Activated T-cell treated with anti-CD3 and anti-CD28 coated beads, Interleukin-2, amount 50 U/mL, for 72 hours (primary cell): Measurements from ENCODE around the gene CEBPB. TPM values are rescaled to one million over a fixed set of nuclear protein-coding genes. Genes with fewer than 3 reads are reported as not detected.

Experiments used
- ATAC-seq, 2 donors: fragments of 150-1000 bp; cut with Tn5 transposase; replicated peaks in 1 of 2; 2 replicates each; pipeline ENCODE4 v1.10.0; 2021; ENCODE audit warnings: moderate library complexity in 2 of 2, mild to moderate bottlenecking in 1 of 2
- DNase-seq, 2 donors: peaks; one replicate each; pipeline ENCODE4 v3.0.0; 2021 to 2022; ENCODE audit warnings: mixed read lengths in 1 of 2
- H3K27ac Mint-ChIP-seq: one replicate; pipeline ENCODE4 v1.8.0; 2022; ENCODE audit warnings: mild to moderate bottlenecking, moderate library complexity, mixed read lengths
- H3K27me3 Mint-ChIP-seq: one replicate; pipeline ENCODE4 v1.8.0; 2022; ENCODE audit warnings: low read depth, mixed read lengths
- H3K36me3 Mint-ChIP-seq, 2 donors: one replicate each; pipeline ENCODE4 v1.8.0; 2022; ENCODE audit warnings: mixed read lengths in 2 of 2, mild to moderate bottlenecking in 1 of 2; ENCODE audit not compliant: insufficient read depth in 2 of 2
- H3K4me1 Mint-ChIP-seq: one replicate; pipeline ENCODE4 v1.8.0; 2022; ENCODE audit warnings: low read depth, mixed read lengths
- H3K4me3 Mint-ChIP-seq, 2 donors: one replicate each; pipeline ENCODE4 v1.8.0; 2022; ENCODE audit warnings: mild to moderate bottlenecking in 2 of 2, mixed read lengths in 2 of 2, moderate library complexity in 2 of 2
- H3K9me3 Mint-ChIP-seq, 2 donors: one replicate each; pipeline ENCODE4 v1.8.0; 2022; ENCODE audit warnings: mixed read lengths in 2 of 2
- total RNA-seq, 2 donors: library from RNA; stranded (reverse); gene quantifications; one replicate each; pipeline ENCODE4 v1.2.3, GENCODE V29; 2022

Gene CEBPB
- total RNA-seq, 2 donors from 2014 or later, result 111 to 134 TPM

DNA sequence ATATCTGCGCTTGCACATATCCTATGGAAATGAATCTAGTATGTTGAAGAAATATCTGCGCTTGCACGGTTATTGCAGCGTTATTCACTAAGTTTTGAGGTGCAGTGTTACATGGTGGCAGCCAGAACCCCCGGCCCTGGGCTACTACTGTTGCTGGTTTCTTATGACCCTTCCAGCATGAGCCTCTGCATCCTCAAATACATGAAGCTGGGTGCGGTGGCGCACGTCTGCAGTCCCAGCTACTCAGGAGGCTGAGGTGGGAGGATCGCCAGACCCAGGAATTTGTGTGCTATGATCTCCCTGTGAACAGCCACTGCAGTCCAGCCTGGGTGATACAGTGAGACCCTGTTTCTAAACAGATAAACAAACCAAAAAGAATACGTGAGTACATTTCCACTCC, 9.3 kb upstream of the CEBPB start:
- ATAC-seq, result no peak
- H3K4me1 Mint-ChIP-seq, result peaks cover 7% of the 10 kb centered on the region
- no peaks in the 10 kb centered on the region for H3K9me3 Mint-ChIP-seq
- no peak overlapping the region for H3K4me3 Mint-ChIP-seq
- H3K36me3 Mint-ChIP-seq, result no peaks in the 10 kb centered on the region
- H3K27me3 Mint-ChIP-seq, result peaks cover 27% of the 10 kb centered on the region
- no peak for DNase-seq
- H3K27ac Mint-ChIP-seq, result no peak overlapping the region

DNA sequence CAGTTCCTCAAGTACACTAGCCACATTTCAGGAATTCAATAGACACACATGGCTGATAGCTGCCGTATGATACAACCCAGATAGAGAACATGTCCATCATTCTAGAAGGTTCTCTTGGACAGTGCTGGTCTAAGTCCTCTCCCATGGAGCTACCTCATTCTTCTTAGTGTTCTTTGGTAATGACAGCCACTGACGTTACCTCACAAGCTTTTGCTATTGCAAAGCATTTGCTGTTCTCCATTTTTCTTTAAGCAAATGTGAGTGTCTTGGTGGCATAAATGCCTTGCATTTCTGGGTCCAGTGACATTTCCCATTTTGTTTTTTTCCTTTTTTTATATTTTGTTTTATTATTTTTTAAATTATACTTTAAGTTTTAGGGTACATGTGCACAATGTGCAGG, 8.3 kb upstream of the CEBPB start:
- DNase-seq, result no peak
- H3K9me3 Mint-ChIP-seq, result no peaks in the 10 kb centered on the region
- H3K27me3 Mint-ChIP-seq, result peaks cover 27% of the 10 kb centered on the region
- ATAC-seq, result no peak
- H3K4me1 Mint-ChIP-seq, result peaks cover 10% of the 10 kb centered on the region
- no peaks in the 10 kb centered on the region for H3K36me3 Mint-ChIP-seq
- H3K4me3 Mint-ChIP-seq, result no peak overlapping the region
- H3K27ac Mint-ChIP-seq, result no peak overlapping the region

DNA sequence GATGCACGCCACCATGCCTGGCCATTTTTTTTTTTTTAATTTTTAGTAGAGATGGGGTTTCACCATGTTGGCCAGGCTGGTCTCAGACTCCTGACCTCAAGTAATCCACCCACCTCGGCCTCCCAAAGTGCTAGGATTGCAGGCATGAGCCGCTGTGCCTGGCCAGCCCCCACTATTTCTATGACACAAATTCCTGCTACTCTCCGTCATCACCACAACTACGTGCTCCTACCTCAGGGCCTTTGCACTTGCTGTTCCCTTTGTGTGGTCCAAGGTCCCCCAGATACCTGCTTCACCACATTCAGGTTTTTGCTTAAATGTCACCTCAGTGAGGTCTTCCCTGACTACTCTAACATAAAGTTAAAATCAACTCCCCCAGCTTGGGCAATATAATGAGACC, 5.2 kb upstream of the CEBPB start:
- no peaks in the 10 kb centered on the region for H3K36me3 Mint-ChIP-seq
- peaks cover 10% of the 10 kb centered on the region for H3K4me1 Mint-ChIP-seq
- no peak overlapping the region for H3K4me3 Mint-ChIP-seq
- H3K27me3 Mint-ChIP-seq, result peaks cover 27% of the 10 kb centered on the region
- no peak for ATAC-seq
- H3K27ac Mint-ChIP-seq, result no peak overlapping the region
- DNase-seq, result no peak
- H3K9me3 Mint-ChIP-seq, result no peaks in the 10 kb centered on the region

DNA sequence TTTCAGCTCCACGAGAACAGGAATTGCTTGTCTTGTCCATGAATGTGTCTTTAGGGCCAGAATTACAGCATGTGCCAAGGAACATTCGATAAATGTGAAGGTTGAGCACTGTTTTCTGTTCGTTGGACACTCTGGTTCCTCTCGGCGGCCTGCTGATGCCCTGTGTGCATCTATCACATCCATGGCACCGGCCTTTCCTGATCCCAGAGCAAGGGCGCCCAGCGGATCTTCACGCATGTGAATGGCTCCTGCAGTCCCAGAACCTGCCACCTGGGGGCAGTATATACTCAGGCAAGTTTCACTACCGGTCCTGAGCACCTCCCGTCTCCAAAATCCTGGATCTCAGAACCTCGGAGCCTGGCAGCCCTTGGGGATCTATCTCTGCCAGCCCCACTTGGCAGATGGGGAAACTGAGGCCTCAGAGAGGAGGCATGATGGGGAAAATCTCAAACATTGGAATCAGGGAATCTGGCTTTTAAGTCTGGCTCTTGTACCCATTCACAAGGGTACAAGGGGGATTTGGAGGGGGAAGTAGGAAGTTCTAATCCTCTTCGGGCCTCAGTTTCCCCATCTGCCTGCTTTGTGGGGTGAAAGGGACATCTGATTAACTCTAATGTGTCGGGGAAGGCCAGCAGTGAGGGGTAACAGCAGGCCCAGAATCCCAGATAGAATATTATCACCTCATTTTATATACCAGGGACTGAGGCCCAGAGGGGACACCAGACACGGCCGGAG, 4.3 kb upstream of the CEBPB start:
- peak in 1 of 2 donors; percentile 7 for ATAC-seq
- DNase-seq, result peak; percentile 89 to 91
- Mint-ChIP-seq H3K27ac (peak overlapping the region; percentile 44), H3K36me3 (no peaks in the 10 kb centered on the region), H3K4me3 (no peak overlapping the region), H3K27me3 (peaks cover 27% of the 10 kb centered on the region), H3K4me1 (peaks cover 10% of the 10 kb centered on the region), H3K9me3 (no peaks in the 10 kb centered on the region)

DNA sequence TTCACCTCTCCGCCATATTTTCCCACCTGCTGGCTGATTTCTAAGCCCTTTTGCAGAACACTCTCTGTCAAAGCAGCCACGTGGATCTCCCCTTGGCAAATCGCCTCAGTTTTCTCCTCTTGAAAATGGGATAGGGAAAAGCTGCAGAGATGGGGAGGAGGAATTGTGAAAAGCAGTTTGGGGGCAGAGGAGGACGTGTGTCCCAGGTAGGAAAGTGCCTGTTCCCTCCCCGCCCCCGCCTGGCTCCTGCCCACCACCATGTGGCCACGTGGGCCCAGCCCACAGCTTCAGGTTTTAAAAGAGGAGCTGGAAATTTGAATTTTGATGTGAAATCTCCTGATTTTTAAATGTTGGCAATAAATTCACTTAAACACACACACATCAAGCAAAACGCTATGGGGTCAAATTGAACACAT, 3.6 kb upstream of the CEBPB start:
- Mint-ChIP-seq H3K4me1 (peaks cover 10% of the 10 kb centered on the region), H3K27me3 (peaks cover 27% of the 10 kb centered on the region), H3K4me3 (no peak overlapping the region), H3K27ac (no peak overlapping the region), H3K9me3 (no peaks in the 10 kb centered on the region), H3K36me3 (no peaks in the 10 kb centered on the region)
- ATAC-seq (no peak), DNase-seq (no peak)

DNA sequence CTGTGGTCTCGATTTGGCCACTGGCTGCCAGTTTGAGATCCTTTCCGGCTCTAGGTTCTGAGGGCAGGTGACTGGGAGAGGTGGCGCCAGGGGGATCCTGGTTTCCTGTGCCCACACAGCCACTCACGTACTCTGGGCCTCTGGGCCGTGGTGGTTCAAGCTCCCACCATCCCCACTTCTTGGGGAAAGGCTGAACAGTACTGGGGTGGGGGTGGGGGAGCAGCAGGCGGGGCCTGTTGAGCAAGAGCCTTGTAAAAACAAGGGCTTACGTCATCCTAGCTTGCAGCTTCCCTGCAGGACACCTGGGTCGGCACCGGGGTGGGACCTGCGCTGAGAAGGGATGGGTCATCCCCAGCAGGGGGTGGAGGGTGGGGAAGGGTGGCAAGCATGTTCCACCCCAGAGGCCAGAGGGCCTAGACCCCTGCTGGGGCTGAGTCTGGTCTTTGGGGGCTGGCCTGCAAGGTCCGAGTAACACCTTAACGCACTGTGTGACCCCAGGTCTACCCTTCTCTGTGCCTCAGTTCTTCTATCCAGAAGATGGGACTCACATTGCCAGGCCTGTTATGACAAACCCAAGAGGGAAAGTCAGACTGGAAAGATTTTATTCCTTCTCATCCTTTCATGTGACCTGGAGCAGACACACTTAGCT, 3.1 kb upstream of the CEBPB start:
- Mint-ChIP-seq H3K4me1 (peaks cover 13% of the 10 kb centered on the region), H3K27me3 (peaks cover 27% of the 10 kb centered on the region), H3K4me3 (no peak overlapping the region), H3K27ac (no peak overlapping the region), H3K9me3 (no peaks in the 10 kb centered on the region), H3K36me3 (peaks cover 0 to 4% of the 10 kb centered on the region in 2 donors)
- ATAC-seq, result no peak
- no peak for DNase-seq

DNA sequence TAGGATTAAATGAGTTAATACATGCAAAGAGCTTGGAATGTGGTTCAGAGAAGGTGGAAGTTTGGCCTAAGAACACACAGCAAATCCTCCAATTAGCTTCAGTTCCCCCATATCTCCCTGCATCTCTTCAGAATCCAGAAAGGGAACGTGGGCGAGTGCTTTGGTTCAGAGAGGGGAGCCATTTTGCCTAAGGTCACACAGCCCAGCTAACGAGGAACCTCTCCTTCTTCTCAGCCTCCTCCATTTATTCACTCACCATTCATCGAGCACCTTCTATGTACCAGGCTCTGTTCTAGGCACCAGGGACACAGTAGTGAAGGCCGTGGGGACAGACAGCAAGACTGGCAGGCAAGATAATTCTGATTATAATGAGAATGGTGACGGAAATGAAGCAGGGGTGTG, 2.3 kb upstream of the CEBPB start:
- no peak overlapping the region for H3K4me3 Mint-ChIP-seq
- no peak for DNase-seq
- no peaks in the 10 kb centered on the region for H3K9me3 Mint-ChIP-seq
- peaks cover 7 to 12% of the 10 kb centered on the region in 2 donors for H3K36me3 Mint-ChIP-seq
- H3K27me3 Mint-ChIP-seq, result peaks cover 27% of the 10 kb centered on the region
- H3K27ac Mint-ChIP-seq, result no peak overlapping the region
- peaks cover 21% of the 10 kb centered on the region for H3K4me1 Mint-ChIP-seq
- no peak for ATAC-seq

DNA sequence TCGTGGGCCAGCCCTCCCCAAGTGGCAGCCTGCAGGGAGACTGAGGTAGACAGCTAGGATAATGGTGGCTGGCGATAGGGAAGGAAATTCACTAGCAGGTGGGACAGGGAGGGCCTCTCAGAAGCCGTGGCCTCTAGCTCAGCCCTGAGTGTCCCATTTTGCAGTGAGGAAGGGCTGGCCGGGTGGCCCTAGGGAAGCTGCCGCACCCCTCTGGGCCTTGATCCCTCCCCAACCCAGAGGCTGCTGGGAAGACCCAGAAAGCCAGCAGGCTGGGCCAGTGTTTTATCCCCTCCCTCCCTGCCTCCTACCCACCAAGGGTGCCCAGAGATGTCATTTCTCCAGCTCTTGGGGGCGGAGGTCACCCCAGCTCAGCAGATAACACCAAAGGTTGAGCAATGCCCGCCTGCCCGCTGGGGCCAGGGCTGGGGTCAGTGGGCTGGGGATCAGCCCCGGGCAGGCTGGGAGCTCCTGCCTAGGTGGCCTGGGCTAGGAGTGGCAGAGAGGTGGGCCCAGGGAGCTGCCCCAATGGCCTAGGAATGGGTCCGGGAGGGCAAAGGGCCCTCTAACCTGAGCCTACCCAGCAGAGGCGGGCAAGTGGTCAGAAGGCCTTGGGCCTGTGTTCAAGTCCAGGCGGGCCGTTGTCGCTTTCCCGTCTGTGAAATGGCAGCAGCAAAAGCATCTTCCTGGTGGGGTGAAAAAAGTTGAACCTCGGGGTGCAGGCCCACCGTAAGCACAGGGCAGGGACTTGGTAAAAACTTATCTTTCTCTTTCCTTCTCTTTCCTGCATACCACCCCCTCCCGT, 1.6 kb upstream of the CEBPB start:
- no peak for ATAC-seq
- H3K27me3 Mint-ChIP-seq, result peaks cover 22% of the 10 kb centered on the region
- H3K4me1 Mint-ChIP-seq, result peaks cover 29% of the 10 kb centered on the region
- H3K36me3 Mint-ChIP-seq, result peaks cover 11 to 18% of the 10 kb centered on the region in 2 donors
- H3K27ac Mint-ChIP-seq, result no peak overlapping the region
- no peaks in the 10 kb centered on the region for H3K9me3 Mint-ChIP-seq
- DNase-seq, result no peak
- no peak overlapping the region for H3K4me3 Mint-ChIP-seq

DNA sequence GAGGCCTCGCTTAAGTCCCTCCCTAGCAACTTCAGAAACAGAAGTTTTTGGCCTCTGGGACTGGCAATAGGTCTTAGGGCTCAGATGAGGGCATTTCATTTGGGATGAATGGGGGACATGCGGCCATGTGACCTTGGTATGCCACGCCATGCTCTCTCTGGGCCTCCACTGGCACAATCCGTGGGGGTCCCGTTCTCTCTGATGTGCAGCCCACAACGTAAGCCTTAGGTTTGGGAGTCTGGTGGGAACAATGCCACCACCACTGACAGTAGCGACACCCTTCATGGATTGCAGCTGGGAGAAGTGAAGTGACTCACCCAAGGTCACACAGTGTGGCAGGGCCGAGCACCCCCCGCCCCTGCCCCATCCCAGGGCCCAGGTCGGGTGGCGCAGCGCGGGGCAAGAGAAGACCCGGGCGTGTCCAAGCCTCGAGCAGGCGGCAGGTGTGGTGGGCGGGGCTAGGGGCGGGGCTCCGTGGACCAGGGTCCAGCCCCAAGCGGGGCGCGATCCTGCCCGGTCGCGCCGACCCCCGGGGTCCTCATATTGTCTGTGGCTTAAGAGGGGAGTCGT, 864 bp upstream of the CEBPB start:
- DNase-seq, result peak in 1 of 2 donors; percentile 31
- peaks cover 15% of the 10 kb centered on the region for H3K27me3 Mint-ChIP-seq
- H3K9me3 Mint-ChIP-seq, result no peaks in the 10 kb centered on the region
- H3K4me3 Mint-ChIP-seq, result peak overlapping the region; percentile 58 to 59
- H3K36me3 Mint-ChIP-seq, result peaks cover 15 to 18% of the 10 kb centered on the region in 2 donors
- ATAC-seq, result no peak
- H3K27ac Mint-ChIP-seq, result no peak overlapping the region
- peaks cover 36% of the 10 kb centered on the region for H3K4me1 Mint-ChIP-seq

DNA sequence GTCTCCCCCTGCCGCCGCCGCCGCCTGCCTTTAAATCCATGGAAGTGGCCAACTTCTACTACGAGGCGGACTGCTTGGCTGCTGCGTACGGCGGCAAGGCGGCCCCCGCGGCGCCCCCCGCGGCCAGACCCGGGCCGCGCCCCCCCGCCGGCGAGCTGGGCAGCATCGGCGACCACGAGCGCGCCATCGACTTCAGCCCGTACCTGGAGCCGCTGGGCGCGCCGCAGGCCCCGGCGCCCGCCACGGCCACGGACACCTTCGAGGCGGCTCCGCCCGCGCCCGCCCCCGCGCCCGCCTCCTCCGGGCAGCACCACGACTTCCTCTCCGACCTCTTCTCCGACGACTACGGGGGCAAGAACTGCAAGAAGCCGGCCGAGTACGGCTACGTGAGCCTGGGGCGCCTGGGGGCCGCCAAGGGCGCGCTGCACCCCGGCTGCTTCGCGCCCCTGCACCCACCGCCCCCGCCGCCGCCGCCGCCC, 474 bp downstream of the CEBPB start:
- Mint-ChIP-seq H3K4me1 (peaks cover 43% of the 10 kb centered on the region), H3K9me3 (no peaks in the 10 kb centered on the region), H3K27me3 (peaks cover 1% of the 10 kb centered on the region), H3K4me3 (peak overlapping the region; percentile 71 to 81), H3K27ac (peak overlapping the region; percentile 19), H3K36me3 (peaks cover 16 to 20% of the 10 kb centered on the region in 2 donors)
- peak; percentile 35 to 37 for ATAC-seq
- peak; percentile 75 to 81 for DNase-seq

DNA sequence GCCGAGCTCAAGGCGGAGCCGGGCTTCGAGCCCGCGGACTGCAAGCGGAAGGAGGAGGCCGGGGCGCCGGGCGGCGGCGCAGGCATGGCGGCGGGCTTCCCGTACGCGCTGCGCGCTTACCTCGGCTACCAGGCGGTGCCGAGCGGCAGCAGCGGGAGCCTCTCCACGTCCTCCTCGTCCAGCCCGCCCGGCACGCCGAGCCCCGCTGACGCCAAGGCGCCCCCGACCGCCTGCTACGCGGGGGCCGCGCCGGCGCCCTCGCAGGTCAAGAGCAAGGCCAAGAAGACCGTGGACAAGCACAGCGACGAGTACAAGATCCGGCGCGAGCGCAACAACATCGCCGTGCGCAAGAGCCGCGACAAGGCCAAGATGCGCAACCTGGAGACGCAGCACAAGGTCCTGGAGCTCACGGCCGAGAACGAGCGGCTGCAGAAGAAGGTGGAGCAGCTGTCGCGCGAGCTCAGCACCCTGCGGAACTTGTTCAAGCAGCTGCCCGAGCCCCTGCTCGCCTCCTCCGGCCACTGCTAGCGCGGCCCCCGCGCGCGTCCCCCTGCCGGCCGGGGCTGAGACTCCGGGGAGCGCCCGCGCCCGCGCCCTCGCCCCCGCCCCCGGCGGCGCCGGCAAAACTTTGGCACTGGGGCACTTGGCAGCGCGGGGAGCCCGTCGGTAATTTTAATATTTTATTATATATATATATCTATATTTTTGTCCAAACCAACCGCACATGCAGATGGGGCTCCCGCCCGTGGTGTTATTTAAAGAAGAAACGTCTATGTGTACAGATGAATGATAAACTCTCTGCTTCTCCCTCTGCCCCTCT, 1.1 kb downstream of the CEBPB start:
- H3K36me3 Mint-ChIP-seq, result peaks cover 16 to 20% of the 10 kb centered on the region in 2 donors
- H3K27ac Mint-ChIP-seq, result peak overlapping the region; percentile 100
- peak overlapping the region; percentile 90 to 97 for H3K4me3 Mint-ChIP-seq
- H3K9me3 Mint-ChIP-seq, result no peaks in the 10 kb centered on the region
- peak; percentile 13 to 20 for ATAC-seq
- peaks cover 40% of the 10 kb centered on the region for H3K4me1 Mint-ChIP-seq
- no peaks in the 10 kb centered on the region for H3K27me3 Mint-ChIP-seq
- peak; percentile 66 to 73 for DNase-seq
